Body of pancreas (tissue), 4 donors: ENCODE measurements around the gene CMTM4.

Experiments
- CTCF ChIP-seq, 7 experiments: fragments of 450-650 bp in 4 of 7; fragments of 200-600 bp in 3 of 7; sonication (generic) in 3 of 7; IDR thresholded peaks; one replicate each; pipeline ENCODE4 v1.5.1; 2016 to 2019; ENCODE audit warnings: antibody characterized with exemption in 7 of 7
- POLR2A ChIP-seq, 3 donors: fragments of 450-650 bp; IDR thresholded peaks; one replicate each; pipeline ENCODE4 v1.6.1; 2016; ENCODE audit warnings: antibody characterized with exemption in 3 of 3, mild to moderate bottlenecking in 2 of 3

- TF ChIP-seq CTCF (IDR thresholded peaks at IDR 0.05) (no peak), POLR2A (IDR thresholded peaks at IDR 0.05) (no peak)
Observed at GRCh38 chr16:66617010-66617434, 79.5 kb downstream of the CMTM4 start.
